Measurements from ENCODE around the gene PHF20.
A peak's percentile ranks its signal among the peaks of the same experiment; 100 is the strongest.
"Not testable (repeated sequence)": the region's sequence is repeated elsewhere in the genome, so short reads cannot be mapped to it uniquely, and the experiment has no call there.

Gene PHF20

GRCh38 chr20:35767683-35768481 is 3.9 kb upstream of the PHF20 start:
- Histone ChIP-seq H3K9ac (ENCODE audit: low read length in 2 of 2) (peak overlapping the region in 1 of 2 donors; percentile 1), H3K27me3 (ENCODE audit: control insufficient read depth in 1 of 2, insufficient read depth in 2 of 2, low read length in 2 of 2) (no peaks in the 10 kb centered on the region), H3K4me3 (ENCODE audit: low read length in 2 of 2) (no peak overlapping the region), H3K4me1 (ENCODE audit: control insufficient read depth, insufficient read depth, low read length) (peaks cover 21% of the 10 kb centered on the region), H3K36me3 (ENCODE audit: control insufficient read depth in 2 of 2, insufficient read depth in 2 of 2, low read length in 2 of 2) (no peaks in the 10 kb centered on the region), H3K27ac (ENCODE audit: low read length) (peak overlapping the region; percentile 80), H3K9me3 (ENCODE audit: control insufficient read depth in 2 of 2, low read length in 2 of 2) (no peaks in the 10 kb centered on the region)

- Histone ChIP-seq H3K9ac (ENCODE audit: low read length in 2 of 2) (peak overlapping the region in 1 of 2 donors; percentile 21), H3K4me3 (ENCODE audit: low read length in 2 of 2) (no peak overlapping the region), H3K27me3 (ENCODE audit: control insufficient read depth in 1 of 2, insufficient read depth in 2 of 2, low read length in 2 of 2) (no peaks in the 10 kb centered on the region), H3K9me3 (ENCODE audit: control insufficient read depth in 2 of 2, low read length in 2 of 2) (no peaks in the 10 kb centered on the region), H3K36me3 (ENCODE audit: control insufficient read depth in 2 of 2, insufficient read depth in 2 of 2, low read length in 2 of 2) (no peaks in the 10 kb centered on the region), H3K27ac (ENCODE audit: low read length) (peak overlapping the region; percentile 80), H3K4me1 (ENCODE audit: control insufficient read depth, insufficient read depth, low read length) (peaks cover 28% of the 10 kb centered on the region)
Observed at GRCh38 chr20:35768731-35769664, 2.8 kb upstream of the PHF20 start.

GRCh38 chr20:35771367-35771688 is 487 bp upstream of the PHF20 start:
- Histone ChIP-seq H3K9ac (ENCODE audit: low read length in 2 of 2) (peak overlapping the region; percentile 64 to 84), H3K36me3 (ENCODE audit: control insufficient read depth in 2 of 2, insufficient read depth in 2 of 2, low read length in 2 of 2) (peaks cover 0 to 6% of the 10 kb centered on the region in 2 donors), H3K4me1 (ENCODE audit: control insufficient read depth, insufficient read depth, low read length) (peaks cover 32% of the 10 kb centered on the region), H3K4me3 (ENCODE audit: low read length in 2 of 2) (peak overlapping the region in 1 of 2 donors; percentile 87), H3K9me3 (ENCODE audit: control insufficient read depth in 2 of 2, low read length in 2 of 2) (no peaks in the 10 kb centered on the region), H3K27ac (ENCODE audit: low read length) (peak overlapping the region; percentile 97), H3K27me3 (ENCODE audit: control insufficient read depth in 1 of 2, insufficient read depth in 2 of 2, low read length in 2 of 2) (no peaks in the 10 kb centered on the region)

DNA sequence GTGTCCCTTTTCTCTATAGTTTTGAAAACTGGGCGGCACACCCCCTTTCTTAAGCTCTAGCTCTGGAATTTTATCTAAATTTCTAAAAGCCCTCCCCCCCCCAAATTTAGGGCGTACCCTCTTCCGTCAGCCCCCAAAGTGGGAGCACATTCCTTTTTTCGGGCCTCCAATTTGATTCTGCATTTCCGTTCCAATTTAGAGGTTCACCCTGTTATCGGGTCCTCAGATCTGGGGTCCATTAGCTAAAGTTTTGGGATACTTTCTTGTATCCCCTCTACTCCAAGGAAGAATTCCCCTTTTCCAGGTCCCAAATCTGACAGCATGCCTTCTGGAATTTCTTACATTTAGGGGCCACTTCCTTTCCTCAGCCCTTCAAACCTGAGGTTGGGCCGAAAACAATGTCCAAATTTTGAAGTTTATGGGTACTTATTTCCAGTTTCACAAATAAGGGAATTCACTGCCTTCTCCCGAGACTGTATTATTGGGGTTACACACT is 796 bp downstream of the PHF20 start:
- Histone ChIP-seq H3K9me3 (ENCODE audit: control insufficient read depth in 2 of 2, low read length in 2 of 2) (no peaks in the 10 kb centered on the region), H3K27ac (ENCODE audit: low read length) (peak overlapping the region; percentile 83), H3K4me3 (ENCODE audit: low read length in 2 of 2) (peak overlapping the region; percentile 87), H3K36me3 (ENCODE audit: control insufficient read depth in 2 of 2, insufficient read depth in 2 of 2, low read length in 2 of 2) (peaks cover 0 to 8% of the 10 kb centered on the region in 2 donors), H3K27me3 (ENCODE audit: control insufficient read depth in 1 of 2, insufficient read depth in 2 of 2, low read length in 2 of 2) (no peaks in the 10 kb centered on the region), H3K9ac (ENCODE audit: low read length in 2 of 2) (peak overlapping the region; percentile 89 to 94), H3K4me1 (ENCODE audit: control insufficient read depth, insufficient read depth, low read length) (peaks cover 39% of the 10 kb centered on the region)

DNA sequence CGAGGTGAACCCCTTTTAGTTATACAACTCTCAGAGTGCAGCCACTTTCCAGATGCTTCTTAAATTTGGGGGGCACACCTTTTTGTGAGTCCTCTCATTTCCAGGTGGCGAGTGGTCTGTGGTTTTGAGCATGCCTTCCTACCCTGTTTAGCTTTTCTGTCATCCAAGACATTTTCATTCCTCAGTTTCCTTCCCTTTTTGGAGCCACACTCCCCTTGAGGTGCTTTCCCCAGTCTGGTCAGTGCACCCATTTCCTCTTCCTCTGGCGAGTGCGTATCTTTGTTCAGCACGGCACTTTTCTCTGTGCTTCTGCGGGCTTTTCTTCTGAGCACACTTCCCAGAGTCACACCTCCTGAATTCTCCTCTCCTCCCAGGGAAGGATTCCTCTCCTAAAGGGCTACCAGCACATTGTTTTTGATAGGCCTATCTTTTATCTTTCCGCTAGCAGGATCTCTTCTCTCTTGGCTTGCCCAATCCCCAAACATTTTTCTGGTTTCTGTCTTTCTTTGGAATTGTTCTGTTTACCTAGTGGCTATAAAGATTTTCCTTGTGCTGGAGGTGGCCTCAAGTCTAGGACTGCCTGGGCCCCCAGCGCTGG is 1.4 kb downstream of the PHF20 start:
- H3K9me3 ChIP-seq (ENCODE audit: control insufficient read depth in 2 of 2, low read length in 2 of 2): no peaks in the 10 kb centered on the region
- peak overlapping the region; percentile 83 for H3K27ac ChIP-seq (ENCODE audit: low read length)
- peaks cover 0 to 8% of the 10 kb centered on the region in 2 donors for H3K36me3 ChIP-seq (ENCODE audit: control insufficient read depth in 2 of 2, insufficient read depth in 2 of 2, low read length in 2 of 2)
- peaks cover 39% of the 10 kb centered on the region for H3K4me1 ChIP-seq (ENCODE audit: control insufficient read depth, insufficient read depth, low read length)
- H3K9ac ChIP-seq (ENCODE audit: low read length in 2 of 2): peak overlapping the region; percentile 13 to 89
- H3K4me3 ChIP-seq (ENCODE audit: low read length in 2 of 2): peak overlapping the region; percentile 87
- no peaks in the 10 kb centered on the region for H3K27me3 ChIP-seq (ENCODE audit: control insufficient read depth in 1 of 2, insufficient read depth in 2 of 2, low read length in 2 of 2)

- no peak overlapping the region for H3K27ac ChIP-seq (ENCODE audit: low read length)
Observed at GRCh38 chr20:35774391-35774790, 2.6 kb downstream of the PHF20 start.

GRCh38 chr20:35776513-35777101 is 4.8 kb downstream of the PHF20 start:
- Histone ChIP-seq H3K9ac (ENCODE audit: low read length in 2 of 2) (peak overlapping the region in 1 of 2 donors; percentile 13), H3K36me3 (ENCODE audit: control insufficient read depth in 2 of 2, insufficient read depth in 2 of 2, low read length in 2 of 2) (peaks cover 2 to 8% of the 10 kb centered on the region in 2 donors), H3K4me1 (ENCODE audit: control insufficient read depth, insufficient read depth, low read length) (peaks cover 23% of the 10 kb centered on the region), H3K9me3 (ENCODE audit: control insufficient read depth in 2 of 2, low read length in 2 of 2) (no peaks in the 10 kb centered on the region), H3K4me3 (ENCODE audit: low read length in 2 of 2) (no peak overlapping the region), H3K27me3 (ENCODE audit: control insufficient read depth in 1 of 2, insufficient read depth in 2 of 2, low read length in 2 of 2) (no peaks in the 10 kb centered on the region), H3K27ac (ENCODE audit: low read length) (no peak overlapping the region)

More at GRCh38 chr20:35774391-35774790, 2.6 kb downstream of the PHF20 start:
- peaks cover 0 to 8% of the 10 kb centered on the region in 2 donors for H3K36me3 ChIP-seq (ENCODE audit: control insufficient read depth in 2 of 2, insufficient read depth in 2 of 2, low read length in 2 of 2)
- H3K9ac ChIP-seq (ENCODE audit: low read length in 2 of 2): no peak overlapping the region
- H3K27me3 ChIP-seq (ENCODE audit: control insufficient read depth in 1 of 2, insufficient read depth in 2 of 2, low read length in 2 of 2): no peaks in the 10 kb centered on the region
- H3K4me3 ChIP-seq (ENCODE audit: low read length in 2 of 2): no peak overlapping the region
- peaks cover 36% of the 10 kb centered on the region for H3K4me1 ChIP-seq (ENCODE audit: control insufficient read depth, insufficient read depth, low read length)
- H3K9me3 ChIP-seq (ENCODE audit: control insufficient read depth in 2 of 2, low read length in 2 of 2): no peaks in the 10 kb centered on the region

DNA sequence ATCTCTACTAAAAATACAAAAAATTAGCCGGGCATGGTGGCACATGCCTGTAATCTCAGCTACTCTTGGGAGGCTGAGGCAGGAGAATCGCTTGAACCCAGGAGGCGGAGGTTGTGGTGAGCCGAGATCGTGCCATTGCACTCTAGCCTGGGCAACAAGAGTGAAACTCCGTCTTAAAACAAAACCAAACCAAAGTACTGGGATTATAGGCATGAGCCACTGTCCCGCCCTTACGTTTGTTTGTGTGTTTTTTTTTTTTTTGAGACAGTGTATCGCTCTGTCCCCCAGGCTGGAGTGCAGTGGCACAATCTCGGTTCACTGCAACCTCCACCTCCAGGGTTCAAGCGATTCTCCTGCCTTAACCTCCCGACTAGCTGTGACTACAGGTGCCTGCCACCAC is 12.0 kb downstream of the PHF20 start:
- H3K9ac ChIP-seq (ENCODE audit: low read length in 2 of 2); H3K4me3 ChIP-seq (ENCODE audit: low read length in 2 of 2); H3K27me3 ChIP-seq (ENCODE audit: control insufficient read depth in 1 of 2, insufficient read depth in 2 of 2, low read length in 2 of 2); H3K36me3 ChIP-seq (ENCODE audit: control insufficient read depth in 2 of 2, insufficient read depth in 2 of 2, low read length in 2 of 2); H3K4me1 ChIP-seq (ENCODE audit: control insufficient read depth, insufficient read depth, low read length); H3K27ac ChIP-seq (ENCODE audit: low read length); H3K9me3 ChIP-seq (ENCODE audit: control insufficient read depth in 2 of 2, low read length in 2 of 2): not testable (repeated sequence)

DNA sequence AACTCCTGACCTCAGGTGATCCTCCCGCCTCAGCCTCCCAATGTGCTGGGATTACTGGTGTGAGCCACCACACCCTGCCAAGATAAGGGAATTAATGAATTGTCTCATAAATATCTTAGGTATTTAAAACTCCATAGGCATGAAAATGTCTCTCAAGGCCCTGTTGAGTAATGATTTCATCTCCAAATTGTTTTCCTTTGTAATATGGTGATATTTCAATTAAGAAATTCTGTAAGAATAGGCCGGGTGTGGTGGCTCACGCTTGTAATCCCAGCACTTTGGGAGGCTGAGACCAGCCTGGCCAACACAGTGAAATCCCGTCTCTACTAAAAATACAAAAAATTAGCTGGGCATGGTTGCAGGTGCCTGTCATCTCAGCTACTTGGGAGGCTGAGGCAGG is 13.7 kb downstream of the PHF20 start:
- H3K9me3 ChIP-seq (ENCODE audit: control insufficient read depth in 2 of 2, low read length in 2 of 2); H3K9ac ChIP-seq (ENCODE audit: low read length in 2 of 2); H3K27ac ChIP-seq (ENCODE audit: low read length); H3K27me3 ChIP-seq (ENCODE audit: control insufficient read depth in 1 of 2, insufficient read depth in 2 of 2, low read length in 2 of 2); H3K4me3 ChIP-seq (ENCODE audit: low read length in 2 of 2); H3K4me1 ChIP-seq (ENCODE audit: control insufficient read depth, insufficient read depth, low read length); H3K36me3 ChIP-seq (ENCODE audit: control insufficient read depth in 2 of 2, insufficient read depth in 2 of 2, low read length in 2 of 2): not testable (repeated sequence)

GRCh38 chr20:35788796-35789195 is 17.0 kb downstream of the PHF20 start:
- no peaks in the 10 kb centered on the region for H3K36me3 ChIP-seq (ENCODE audit: control insufficient read depth in 2 of 2, insufficient read depth in 2 of 2, low read length in 2 of 2)
- no peaks in the 10 kb centered on the region for H3K27me3 ChIP-seq (ENCODE audit: control insufficient read depth in 1 of 2, insufficient read depth in 2 of 2, low read length in 2 of 2)
- H3K9ac ChIP-seq (ENCODE audit: low read length in 2 of 2): no peak overlapping the region
- H3K4me1 ChIP-seq (ENCODE audit: control insufficient read depth, insufficient read depth, low read length): no peaks in the 10 kb centered on the region
- no peak overlapping the region for H3K4me3 ChIP-seq (ENCODE audit: low read length in 2 of 2)
- H3K27ac ChIP-seq (ENCODE audit: low read length): no peak overlapping the region
- no peaks in the 10 kb centered on the region for H3K9me3 ChIP-seq (ENCODE audit: control insufficient read depth in 2 of 2, low read length in 2 of 2)

Data from stomach smooth muscle (tissue), 2 donors.